GM19438 (cell line): ENCODE results near the gene RNU1-2.
"Not testable (repeated sequence)": the region's sequence is repeated elsewhere in the genome, so short reads cannot be mapped to it uniquely, and the experiment has no call there.

ENCODE experiments used
- ATAC-seq: cut with Tn5 transposase; IDR thresholded peaks from one replicate; pipeline ENCODE4 v1.9.1; 2021; ENCODE audit warnings: low read depth; ENCODE audit not compliant: unreplicated experiment

The RNU1-2 gene

DNA sequence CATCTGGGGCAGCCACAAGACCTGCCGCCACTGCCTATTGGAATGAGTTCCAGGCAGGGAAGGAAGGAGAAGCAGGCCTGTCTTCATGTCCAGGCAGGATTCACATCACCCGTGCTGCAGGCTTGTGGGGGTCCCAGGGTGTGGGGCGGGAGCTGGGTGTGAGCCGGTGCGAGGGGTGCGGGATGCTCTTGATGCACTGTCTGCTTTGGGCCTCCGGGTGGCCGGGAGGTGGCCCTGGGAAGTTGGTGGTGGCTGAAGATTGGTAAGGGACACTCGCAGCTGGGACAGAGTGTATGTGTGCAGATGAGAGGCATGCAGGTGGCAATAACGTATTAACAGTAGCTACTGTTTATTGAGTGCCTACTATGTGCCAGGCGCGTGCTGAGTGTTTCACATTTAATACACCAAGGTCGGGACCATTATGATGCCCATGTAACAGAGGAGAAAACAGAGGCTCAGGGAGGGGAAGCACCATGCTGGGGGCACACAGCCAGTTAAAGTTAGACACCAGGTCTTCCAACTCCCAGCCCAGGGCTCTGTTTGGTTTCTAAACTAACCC, 29.2 kb downstream of the RNU1-2 start:
- ATAC-seq = no peak

DNA sequence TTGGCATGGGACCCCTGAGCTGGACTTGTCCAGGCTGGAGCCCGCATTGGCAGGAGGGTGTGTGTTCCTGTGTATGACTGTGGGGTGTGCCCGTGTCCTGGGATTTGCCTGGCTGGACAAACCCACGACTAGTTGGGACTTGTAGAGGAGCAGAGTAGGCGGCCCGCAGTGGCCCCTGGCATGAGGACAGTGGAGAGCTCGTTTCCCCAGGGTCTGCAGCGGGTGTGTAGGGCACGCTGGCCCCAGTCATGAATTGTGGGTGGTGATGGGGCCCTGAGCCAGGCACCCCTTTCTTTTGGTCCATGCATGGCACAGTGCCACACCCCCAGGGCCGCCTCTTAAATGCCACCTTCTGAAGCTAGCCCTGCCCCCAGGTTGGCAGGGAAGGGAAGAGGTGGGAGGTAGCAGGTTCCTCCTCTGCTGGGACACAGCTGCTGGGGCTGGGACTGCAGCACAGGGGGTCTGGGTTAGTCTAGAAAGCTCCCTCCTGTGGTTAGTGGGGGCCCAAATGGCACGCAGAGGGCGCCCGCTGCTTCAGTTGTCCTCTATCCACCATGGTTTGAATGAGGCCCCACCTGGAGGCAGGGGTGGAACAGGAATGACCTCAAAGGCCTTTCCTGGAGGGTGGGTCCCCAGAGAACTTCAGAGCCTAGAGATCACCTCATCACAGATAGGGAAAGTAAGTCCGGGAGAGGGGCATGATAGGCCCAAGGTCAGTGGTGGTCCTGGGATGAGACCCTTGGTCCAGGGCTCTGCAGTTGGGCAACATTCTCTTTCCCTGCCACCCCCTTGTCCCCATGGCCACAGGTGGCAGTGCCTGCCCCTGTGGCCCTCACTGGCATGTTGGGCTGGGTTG, 30.1 kb downstream of the RNU1-2 start:
- ATAC-seq = no peak

DNA sequence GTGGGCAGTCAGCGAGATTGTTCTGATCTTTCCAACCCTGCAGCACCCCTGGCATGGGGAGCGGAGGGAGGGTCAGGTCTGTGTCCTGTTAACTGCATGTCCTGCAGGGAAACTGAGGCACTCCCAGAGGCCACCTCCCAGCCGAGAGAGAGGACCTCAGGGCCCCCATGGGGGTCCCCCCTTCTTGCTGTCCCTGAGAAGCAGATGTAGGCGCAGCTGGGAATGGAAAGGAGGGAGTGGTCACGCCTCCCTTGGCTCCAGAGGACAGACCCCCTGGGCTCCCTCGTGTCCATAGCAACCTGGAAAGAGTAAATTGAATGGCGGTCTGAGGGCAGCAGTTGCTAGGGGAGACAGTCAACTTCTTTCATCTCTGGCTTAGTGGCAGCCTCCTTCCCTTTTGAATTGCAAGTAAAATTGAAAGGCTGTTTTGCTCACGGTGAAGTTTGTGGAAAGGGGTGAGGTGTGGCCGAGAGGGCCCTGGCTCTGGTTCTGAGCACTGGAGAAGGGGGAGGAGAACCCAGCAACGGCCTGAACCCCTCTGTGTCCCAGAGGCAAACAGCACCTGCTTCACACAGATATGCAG, 30.8 kb downstream of the RNU1-2 start:
- no peak for ATAC-seq

DNA sequence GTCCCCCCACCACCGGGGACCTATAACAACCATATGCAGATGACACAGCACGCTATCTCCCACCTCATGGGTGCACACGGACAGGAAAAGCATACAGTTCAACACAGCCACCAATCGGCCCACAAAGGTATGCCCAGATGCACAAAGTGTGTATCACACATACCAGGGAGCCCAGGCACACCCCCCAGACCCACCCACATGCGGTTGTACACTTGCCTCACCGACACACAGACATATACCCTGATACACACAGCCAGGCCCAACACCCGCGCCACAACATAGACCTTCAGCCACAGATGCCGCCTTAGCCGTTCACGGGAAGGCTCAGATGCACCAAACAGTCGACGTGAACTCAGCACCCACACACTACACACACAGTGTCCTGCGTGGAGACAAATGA, 31.5 kb downstream of the RNU1-2 start:
- ATAC-seq = no peak

DNA sequence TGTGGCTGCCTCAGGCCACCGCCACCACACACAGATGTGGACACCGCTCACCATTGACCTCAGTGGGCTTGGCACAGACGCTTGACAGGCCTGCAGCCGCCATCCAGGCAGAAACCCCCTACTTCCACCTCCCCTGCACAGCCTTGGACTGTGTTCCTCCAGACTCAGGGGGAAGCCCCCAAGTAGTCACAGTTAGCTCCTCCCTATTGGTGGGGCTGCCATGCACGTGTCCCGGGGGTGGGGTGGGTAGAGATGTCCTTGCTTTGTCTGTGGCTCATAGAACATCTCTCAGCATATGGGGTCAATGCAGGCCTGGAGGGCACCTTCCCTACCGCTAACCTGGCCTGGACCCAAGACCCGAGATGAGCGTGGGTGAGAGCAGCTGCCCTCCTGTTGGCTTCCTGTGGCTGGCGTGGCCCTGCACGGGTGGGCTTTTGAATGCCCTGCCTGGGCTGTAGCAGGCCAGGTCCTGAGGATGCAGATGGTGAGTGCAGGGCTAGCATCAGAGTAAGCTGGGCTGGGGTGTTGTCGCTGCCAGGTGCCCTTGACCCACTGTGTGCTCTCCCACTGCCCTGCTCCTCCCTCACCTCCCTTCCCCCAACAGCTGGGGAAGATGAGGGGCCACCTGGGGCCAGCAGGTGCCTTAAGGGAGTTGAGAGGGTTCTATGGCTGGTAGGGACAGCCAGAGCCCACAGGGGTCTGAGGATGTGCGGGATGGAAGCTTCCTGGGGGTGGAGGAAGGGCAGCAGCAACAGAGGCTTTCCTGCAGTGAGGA, 32.1 kb downstream of the RNU1-2 start:
- no peak for ATAC-seq

DNA sequence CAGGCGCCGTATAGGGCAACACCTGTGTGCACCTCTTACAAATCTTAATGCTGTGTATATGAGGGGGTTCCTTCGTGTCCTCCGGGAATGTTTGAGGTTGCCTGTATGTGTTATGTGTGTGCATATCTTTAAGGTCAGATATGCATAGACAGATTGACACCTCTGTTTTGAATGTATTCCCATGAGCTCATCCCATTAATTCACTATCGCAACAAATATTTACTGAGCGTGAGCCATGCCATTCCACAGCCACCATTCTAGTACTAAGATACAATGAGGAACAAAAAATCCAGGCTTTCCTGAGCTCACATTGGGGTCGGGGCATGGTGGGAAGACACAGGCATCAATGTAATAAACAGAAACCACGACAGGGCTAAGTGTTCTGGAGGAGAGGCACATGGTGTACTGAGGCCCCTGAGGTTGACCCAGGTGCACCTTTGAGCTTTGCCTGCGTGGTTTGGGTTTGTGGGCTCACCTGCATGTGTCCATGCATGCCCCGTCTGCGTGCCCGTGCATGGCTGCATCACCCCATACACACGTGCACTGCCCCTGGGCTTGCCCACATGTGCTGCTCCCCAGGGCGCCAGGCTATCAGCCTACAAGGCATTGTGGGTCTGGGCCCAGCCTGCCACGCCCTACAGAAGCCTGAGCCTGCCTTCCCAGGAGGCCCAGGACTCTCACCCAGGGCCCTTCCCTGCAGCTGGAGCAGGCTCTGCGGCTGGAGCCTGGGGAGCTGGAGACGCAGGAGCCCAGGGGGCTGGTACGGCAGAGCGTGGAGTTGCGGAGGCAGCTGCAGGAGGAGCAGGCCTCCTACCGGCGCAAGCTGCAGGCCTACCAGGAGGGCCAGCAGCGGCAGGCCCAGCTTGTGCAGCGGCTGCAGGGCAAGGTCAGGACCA, 33.6 kb downstream of the RNU1-2 start:
- ATAC-seq = not testable (repeated sequence)

DNA sequence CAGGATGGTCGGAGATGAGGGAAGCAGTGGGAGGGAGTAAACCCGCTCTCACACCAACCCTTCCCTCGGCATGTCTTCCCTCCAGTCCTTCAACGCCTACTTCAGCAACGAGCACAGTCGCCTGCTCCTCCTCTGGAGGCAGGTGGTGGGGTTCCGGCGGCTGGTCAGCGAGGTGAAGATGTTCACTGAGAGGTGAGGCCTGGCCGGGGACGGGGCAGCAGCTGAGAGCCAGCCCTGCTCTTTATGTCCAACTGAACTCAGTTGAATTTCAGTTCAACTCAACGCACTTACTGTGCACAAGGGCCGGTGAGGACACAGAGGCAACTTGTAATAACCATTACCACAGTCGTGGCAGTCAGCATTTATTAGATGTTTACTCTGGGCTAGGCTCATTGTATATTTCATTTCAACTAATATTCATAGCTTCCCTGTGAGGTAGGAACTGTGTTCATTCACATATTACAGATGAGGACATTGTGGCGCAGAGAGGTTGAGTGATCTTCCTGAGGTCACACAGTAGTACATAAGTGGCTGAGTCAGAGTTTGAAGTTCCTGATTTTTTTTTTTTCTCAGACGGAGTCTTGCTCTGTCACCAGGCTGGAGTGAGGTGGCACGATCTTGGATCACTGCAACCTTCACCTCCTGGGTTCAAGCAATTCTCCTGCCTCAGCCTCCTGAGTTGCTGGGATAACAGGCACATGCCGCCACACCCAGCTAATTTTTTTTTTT, 35.6 kb downstream of the RNU1-2 start:
- ATAC-seq = not testable (repeated sequence)

DNA sequence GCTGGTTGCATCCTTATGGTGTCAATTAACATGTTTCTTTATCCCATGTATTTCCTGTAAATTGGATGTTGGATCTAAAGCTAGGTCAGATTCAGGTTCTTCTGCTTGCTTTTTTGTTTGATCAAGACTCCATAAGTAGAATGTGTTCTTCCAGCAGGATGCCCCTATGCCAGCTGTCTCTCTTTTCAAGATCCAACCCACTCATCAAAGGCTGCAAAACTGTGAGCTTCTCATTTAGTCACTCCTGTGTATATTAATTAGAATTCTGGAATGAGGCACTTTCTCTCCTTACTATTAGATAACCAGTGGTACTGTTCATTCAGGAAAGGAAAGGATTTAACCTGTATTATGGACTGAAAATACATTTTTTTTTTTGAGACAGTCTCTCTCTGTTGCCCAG, 38.2 kb downstream of the RNU1-2 start:
- ATAC-seq = not testable (repeated sequence)

DNA sequence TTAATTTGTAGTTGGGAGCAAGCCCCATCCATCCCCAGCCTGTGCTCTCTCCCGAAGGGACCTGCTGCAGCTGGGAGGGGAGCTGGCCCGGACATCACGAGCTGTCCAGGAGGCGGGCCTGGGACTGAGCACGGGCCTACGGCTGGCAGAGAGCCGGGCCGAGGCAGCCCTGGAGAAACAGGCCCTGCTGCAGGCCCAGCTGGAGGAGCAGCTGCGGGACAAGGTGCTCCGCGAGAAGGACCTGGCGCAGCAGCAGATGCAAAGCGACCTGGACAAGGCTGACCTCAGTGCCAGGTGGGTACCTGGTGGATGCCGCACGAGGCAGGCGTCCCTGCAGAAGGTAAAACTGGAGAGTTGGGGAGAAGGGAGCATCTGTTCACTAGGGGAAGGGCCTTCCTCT, 40.8 kb downstream of the RNU1-2 start:
- ATAC-seq = not testable (repeated sequence)

DNA sequence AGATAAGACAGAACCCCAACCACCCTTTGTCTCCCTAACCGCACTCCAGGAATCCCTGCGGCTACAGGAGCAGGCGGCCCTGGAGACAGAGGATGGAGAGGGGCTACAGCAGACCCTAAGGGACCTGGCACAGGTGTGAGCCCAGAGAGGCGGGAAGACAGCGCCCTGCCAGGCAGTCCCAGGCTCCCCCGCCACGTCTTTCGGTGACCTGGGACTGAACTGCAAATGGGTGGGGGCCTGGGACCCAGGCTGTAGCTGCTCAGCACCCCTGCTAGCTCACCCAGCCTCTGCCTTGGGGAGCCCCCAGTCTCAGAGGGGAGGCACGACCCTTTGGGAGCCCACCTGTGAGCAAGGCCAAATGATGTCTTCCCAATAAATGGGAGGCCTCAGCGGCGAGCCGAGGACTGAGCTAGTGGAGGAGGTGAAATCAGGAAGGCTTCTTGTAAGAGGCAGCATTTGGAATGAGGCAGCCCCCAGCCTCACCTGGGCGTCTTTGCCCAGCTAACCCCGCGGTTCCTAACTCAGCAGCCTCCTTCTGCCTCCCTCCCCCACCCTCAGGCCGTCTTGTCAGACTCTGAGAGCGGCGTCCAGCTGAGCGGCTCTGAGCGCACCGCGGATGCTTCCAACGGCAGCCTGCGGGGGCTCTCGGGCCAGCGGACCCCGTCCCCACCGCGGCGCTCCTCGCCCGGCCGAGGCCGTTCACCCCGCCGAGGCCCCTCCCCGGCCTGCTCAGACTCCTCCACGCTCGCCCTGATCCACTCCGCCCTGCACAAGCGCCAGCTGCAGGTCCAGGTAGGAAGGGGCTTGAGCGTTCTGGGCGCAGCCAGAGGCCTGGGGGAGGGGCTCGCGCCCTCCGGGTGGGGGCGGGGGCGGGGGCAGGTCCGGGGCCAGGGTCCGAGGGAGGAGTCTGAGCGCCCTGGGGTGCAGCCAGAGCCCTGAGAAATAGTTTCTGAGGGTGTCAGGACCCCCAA, 42.9 kb downstream of the RNU1-2 start:
- ATAC-seq = no peak

DNA sequence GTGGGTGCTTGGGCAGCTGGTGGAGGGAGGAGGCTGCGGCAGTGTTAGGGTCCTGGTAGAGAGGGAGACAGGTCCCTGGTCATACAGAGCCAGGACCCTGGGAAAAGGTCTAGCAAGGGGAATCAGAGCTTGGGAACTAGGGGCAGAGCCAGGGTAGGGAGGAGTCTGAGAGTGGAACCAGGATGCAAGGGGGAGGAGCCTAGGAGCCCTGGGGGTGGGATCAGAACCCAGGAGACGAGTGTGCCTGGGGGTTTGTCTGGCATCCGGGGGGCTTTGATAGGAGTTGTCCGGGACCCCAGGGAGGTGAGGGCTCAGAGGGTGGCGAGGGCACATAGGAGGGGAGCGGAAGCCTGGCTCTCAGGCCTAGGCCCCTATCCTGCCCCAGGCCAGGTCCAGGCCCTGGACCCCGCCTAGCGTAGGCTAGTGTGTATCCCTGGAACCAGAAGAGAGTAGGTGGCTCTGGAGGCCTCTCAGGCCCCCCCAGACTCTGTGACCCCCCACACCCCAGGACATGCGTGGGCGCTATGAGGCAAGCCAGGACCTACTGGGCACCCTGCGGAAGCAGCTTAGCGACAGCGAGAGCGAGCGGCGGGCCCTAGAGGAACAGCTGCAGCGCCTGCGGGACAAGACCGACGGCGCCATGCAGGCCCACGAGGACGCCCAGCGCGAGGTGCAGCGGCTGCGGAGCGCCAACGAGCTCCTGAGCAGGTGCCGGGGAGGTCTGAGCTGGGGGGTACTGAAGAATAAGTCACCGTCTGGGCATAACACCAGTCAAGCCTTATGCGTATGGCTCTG, 43.8 kb downstream of the RNU1-2 start:
- ATAC-seq = not testable (repeated sequence)

DNA sequence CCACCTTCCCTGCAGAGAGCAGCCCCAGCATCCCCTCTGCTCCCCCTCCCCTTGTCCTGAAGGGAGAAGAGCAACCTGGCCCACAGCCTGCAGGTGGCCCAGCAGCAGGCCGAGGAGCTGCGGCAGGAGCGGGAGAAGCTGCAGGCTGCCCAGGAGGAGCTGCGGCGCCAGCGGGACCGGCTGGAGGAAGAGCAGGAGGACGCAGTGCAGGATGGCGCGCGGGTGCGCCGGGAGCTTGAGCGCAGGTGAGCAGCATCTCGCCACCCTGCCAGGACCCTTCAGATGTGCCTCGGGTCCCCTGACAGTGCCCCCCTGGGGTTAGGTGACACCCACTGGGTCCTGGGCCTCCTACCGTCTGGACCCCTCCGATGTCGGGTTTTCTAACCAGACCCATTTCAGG, 48.3 kb downstream of the RNU1-2 start:
- ATAC-seq = no peak

DNA sequence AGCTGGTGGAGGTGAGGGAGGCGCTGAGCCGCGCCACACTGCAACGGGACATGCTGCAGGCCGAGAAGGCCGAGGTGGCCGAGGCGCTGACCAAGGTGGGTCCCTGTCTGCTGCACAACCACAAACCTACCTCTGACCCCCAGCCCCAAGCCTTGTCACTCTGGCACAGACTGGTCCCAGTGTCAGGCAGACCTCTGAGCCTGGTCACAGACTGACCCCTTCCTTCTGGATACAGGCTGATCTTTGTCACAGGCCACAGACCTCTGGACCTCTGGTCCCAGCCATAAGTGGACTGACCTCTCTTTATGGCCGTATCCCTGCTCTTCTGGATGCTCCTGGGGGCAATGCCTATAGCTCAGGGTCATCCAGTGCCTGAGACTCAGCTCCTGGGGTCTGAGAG, 49.7 kb downstream of the RNU1-2 start:
- ATAC-seq = not testable (repeated sequence)
